K562 (cell line): ENCODE measurements around the gene SLC4A3. TPM values are rescaled to one million over a fixed set of nuclear protein-coding genes. Genes with fewer than 3 reads are reported as not detected.

Experiments
- ATAC-seq: fragments of 200-7000 bp; cut with Tn5 transposase; 3 replicates; pipeline ENCODE4 v1.9.1; 2020; ENCODE audit warnings: moderate library complexity
- BruUV-seq: library from RNA; stranded (reverse); fragments of 400-500 nt; replicated peaks from 2 replicates; lab custom pipeline; 2021; lab: Mats Ljungman, UMichigan
- CTCF ChIA-PET: fragments of 300-600 bp; formaldehyde crosslinking; extraction: SDS; loops from one replicate; lab custom pipeline; 2021; ENCODE audit warnings: low intra/inter-chr PET ratio; lab: Yijun Ruan, JAX
- POLR2A ChIA-PET: fragments of 300-600, 350-650 bp; sonication (Branson Sonifier 250); formaldehyde crosslinking; extraction: SDS; loops from one replicate; lab custom pipeline; 2021; ENCODE audit warnings: antibody characterized with exemption, inconsistent platforms; lab: Yijun Ruan, JAX
- DNase-seq, 4 experiments: peaks; one replicate each; pipeline versions ENCODE4 v3.0.0 to v3.0.0-alpha.2; 2011 to 2018; ENCODE audit warnings: low spot score in 3 of 4, mixed read lengths in 3 of 4; ENCODE audit errors: extremely low read depth in 1 of 4
- FAIRE-seq: peaks from 2 replicates; lab custom pipeline; 2011; peaks lifted over from hg19 to GRCh38; lab: Jason Lieb, UNC
- H2AFZ ChIP-seq: 2 replicates; pipeline ENCODE4 v1.6.0; 2011; ENCODE audit warnings: low read depth, low read length, control low read depth, inconsistent platforms
- H3K27ac ChIP-seq: fragments of 200-600 bp; 3 replicates; pipeline ENCODE4 v1.8.0; 2011; ENCODE audit warnings: low read depth, mild to moderate bottlenecking, control low read depth, inconsistent platforms, low read length, moderate library complexity, mixed read lengths; ENCODE audit errors: extremely low read depth
- H3K27me3 ChIP-seq, 2 experiments: fragments of 300-600 bp in 1 of 2; 2 replicates in 1 of 2; 3 replicates in 1 of 2; pipeline versions ENCODE4 v1.6.0 to v1.8.0; 2011; ENCODE audit warnings: inconsistent platforms in 2 of 2, low read length in 2 of 2, mild to moderate bottlenecking in 1 of 2, mixed read lengths in 1 of 2, moderate library complexity in 1 of 2; ENCODE audit not compliant: control insufficient read depth in 2 of 2, insufficient read depth in 2 of 2
- H3K36me3 ChIP-seq: fragments of 300-600 bp; 3 replicates; pipeline ENCODE4 v1.8.0; 2011; ENCODE audit warnings: mild to moderate bottlenecking, low read length, inconsistent platforms; ENCODE audit not compliant: control insufficient read depth, insufficient read depth
- H3K4me1 ChIP-seq, 2 experiments: fragments of 200-600 bp in 1 of 2; replicated peaks in 1 of 2; 2 replicates in 1 of 2; 3 replicates in 1 of 2; pipeline versions ENCODE4 v1.5.1 to v1.8.0; 2011; ENCODE audit warnings: inconsistent platforms in 2 of 2, low read length in 2 of 2, mild to moderate bottlenecking in 1 of 2, mixed read lengths in 1 of 2, moderate library complexity in 1 of 2; ENCODE audit not compliant: control insufficient read depth in 2 of 2, insufficient read depth in 2 of 2
- H3K4me2 ChIP-seq: 2 replicates; pipeline ENCODE4 v1.6.1; 2011; ENCODE audit warnings: low read length, control low read depth, inconsistent platforms, mixed read lengths; ENCODE audit not compliant: insufficient read depth
- H3K4me3 ChIP-seq: fragments of 200-600 bp; sonication (generic), shearing (Covaris generic); 2 replicates; pipeline ENCODE4 v1.5.1; 2016; ENCODE audit warnings: control low read depth, inconsistent platforms
- H3K79me2 ChIP-seq: fragments of 200-600 bp; 3 replicates; pipeline ENCODE4 v1.8.0; 2011; ENCODE audit warnings: low read length, inconsistent platforms; ENCODE audit not compliant: control insufficient read depth, insufficient read depth
- H3K9ac ChIP-seq, 2 experiments: 2 replicates each; pipeline versions ENCODE4 v1.6.0 to v1.6.1; 2011; ENCODE audit warnings: low read depth in 2 of 2, low read length in 2 of 2, control low read depth in 1 of 2, inconsistent platforms in 1 of 2, mild to moderate bottlenecking in 1 of 2, mixed read lengths in 1 of 2; ENCODE audit not compliant: insufficient read depth in 1 of 2
- H3K9me1 ChIP-seq: one replicate; pipeline ENCODE4 v1.6.0; 2011; ENCODE audit warnings: inconsistent platforms, mild to moderate bottlenecking, low read length, moderate library complexity; ENCODE audit not compliant: control insufficient read depth, insufficient read depth
- H3K9me3 ChIP-seq: replicated peaks from 2 replicates; pipeline ENCODE4 v1.5.1; 2011; ENCODE audit warnings: low read depth, low read length, inconsistent platforms; ENCODE audit not compliant: control insufficient read depth, insufficient read depth
- H4K20me1 ChIP-seq: replicated peaks from 2 replicates; pipeline ENCODE4 v1.6.1; 2011; ENCODE audit warnings: low read length, inconsistent platforms, mixed read lengths; ENCODE audit not compliant: control insufficient read depth, insufficient read depth
- CBX8 ChIP-seq: fragments of 200-600 bp; sonication (generic); IDR thresholded peaks from 2 replicates; pipeline ENCODE4 v1.6.1; 2012; ENCODE audit warnings: borderline replicate concordance, mixed run types, low read depth, mild to moderate bottlenecking, moderate library complexity, mixed read lengths, low read length, control low read depth, inconsistent platforms; ENCODE audit not compliant: poor library complexity, severe bottlenecking; ENCODE audit errors: extremely low read depth
- ETV1 ChIP-seq: fragments of 450-650 bp; conservative IDR thresholded peaks from 2 replicates; pipeline ENCODE4 v1.6.1; 2016; ENCODE audit warnings: missing genetic modification characterization, control low read depth, low read depth, missing compliant biosample characterization
- POU5F1 ChIP-seq: fragments of 150-350 bp; IDR thresholded peaks from 2 replicates; pipeline ENCODE4 v1.6.1; 2014; ENCODE audit warnings: borderline replicate concordance, low read length, low read depth, mild to moderate bottlenecking; ENCODE audit not compliant: partially characterized antibody
- ZNF583 ChIP-seq: fragments of 250-450 bp; sonication (Bioruptor Pico); IDR thresholded peaks from 2 replicates; pipeline ENCODE4 v1.4.0; 2020
- ZNF584 ChIP-seq: fragments of 200-800 bp; sonication (Bioruptor generic); IDR thresholded peaks from 2 replicates; pipeline ENCODE4 v1.6.1; 2016; ENCODE audit warnings: low read depth, mild to moderate bottlenecking, missing genetic modification characterization, missing compliant biosample characterization
- WGBS: fragments of 100-300 bp; shearing (Covaris generic); methylation state at CpG from one replicate; pipeline ENCODE4 v1.1.6; 2016; ENCODE audit warnings: low coverage, mixed read lengths; ENCODE audit not compliant: insufficient coverage; ENCODE audit errors: missing lambda C conversion rate; 5-methylcytosine and 5-hydroxymethylcytosine counted together
- in situ Hi-C: fragments of 300-500 bp; cut with MboI; formaldehyde crosslinking; loops from 4 replicates; pipeline ENCODE4 v1.15.0; 2018; ENCODE audit warnings: inconsistent platforms, mixed read lengths
- intact Hi-C: fragments of 100-400 bp; cut with micrococcal nuclease; formaldehyde crosslinking; loops from 2 replicates; pipeline ENCODE4 v1.14.2; 2022
- polyA plus RNA-seq, 8 experiments: library from polyadenylated mRNA; depleted of rRNA in 4 of 8; stranded (reverse) in 5 of 8; unstranded in 3 of 8; fragments of >200 nt; fragmentation: Nextera tagmentation in 2 of 8; fragmentation: Illumina TruSeq in 1 of 8; extraction: Ambion mirVana in 2 of 8; extraction: Trizol in 1 of 8; gene quantifications; 2 replicates each; pipeline versions ENCODE4 v1.2.1 to v1.2.3, GENCODE V29; 2011 to 2014; ENCODE audit warnings: inconsistent platforms in 1 of 8, missing spikeins in 1 of 8
- total RNA-seq, 7 experiments: library from RNA; depleted of rRNA in 6 of 7; stranded (reverse); fragments of >200 nt in 6 of 7; fragmentation: Illumina TruSeq in 2 of 7; extraction: Trizol in 2 of 7; gene quantifications; 2 replicates each; pipeline versions ENCODE4 v1.2.1 to v1.2.3, GENCODE V29; 2011 to 2021; ENCODE audit warnings: low replicate concordance in 1 of 7
- TF ChIP-seq, protein P1 (sequence below): fragments of 450-650 bp; formaldehyde crosslinking; IDR thresholded peaks from 2 replicates; pipeline ENCODE4 v1.4.0; 2022; ENCODE audit warnings: missing genetic modification characterization
- TF ChIP-seq, protein P2 (sequence below): fragments of 250-450 bp; sonication (Bioruptor Pico); IDR thresholded peaks from 2 replicates; pipeline ENCODE4 v1.8.0; 2021; ENCODE audit warnings: borderline replicate concordance, mild to moderate bottlenecking, moderate library complexity; ENCODE audit not compliant: poor library complexity, severe bottlenecking

Gene SLC4A3
- total and polyA plus RNA-seq, 9 of the 15 experiments (the other 6 are each of a cell fraction or from before 2014, with no cell fraction given) = 0.04 to 0.31 (median 0.16) TPM; not detected in 5

DNA sequence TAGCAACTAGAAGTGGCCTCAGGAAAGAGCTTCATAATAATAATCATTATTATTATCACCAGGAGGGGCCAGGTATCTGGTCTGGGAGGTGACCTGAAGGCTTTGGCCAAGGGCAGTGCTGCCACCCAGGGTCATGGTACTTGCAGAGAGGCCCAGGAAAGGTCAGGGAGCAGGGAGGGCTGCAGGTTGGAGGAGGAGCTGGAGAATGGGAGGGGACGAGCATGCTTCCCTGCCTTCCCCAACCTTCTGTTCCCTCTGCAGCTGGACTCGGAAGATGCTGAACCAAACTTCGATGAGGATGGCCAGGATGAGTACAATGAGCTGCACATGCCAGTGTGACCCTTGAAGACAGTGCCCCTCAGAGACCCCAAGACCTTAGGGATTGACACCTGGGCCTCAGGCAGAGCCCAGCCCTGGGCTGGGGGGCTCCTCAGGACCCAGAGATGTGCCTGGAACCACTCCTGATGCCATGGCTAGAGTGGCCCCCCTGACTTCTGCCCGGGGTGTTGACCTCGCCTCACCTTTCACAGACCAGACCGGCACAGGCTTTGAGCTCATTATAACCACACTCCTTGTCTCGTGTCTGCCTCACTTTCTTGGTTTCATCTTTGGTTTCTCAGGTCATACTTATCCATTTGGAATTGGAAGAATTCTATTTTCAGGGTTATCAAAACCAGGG, 14.1 kb downstream of the SLC4A3 start:
- Histone ChIP-seq H3K9me3 (no peaks in the 10 kb centered on the region), H3K4me1 (peaks cover 28 to 45% of the 10 kb centered on the region in 2 experiments; a peak in 4 of 5 replicates), H3K4me2 (no peak overlapping the region), H3K27me3 (peaks cover 0 to 11% of the 10 kb centered on the region in 2 experiments; a peak in 2 of 5 replicates), H4K20me1 (no peaks in the 10 kb centered on the region), H3K9ac (no peak overlapping the region), H3K9me1 (no peaks in the 10 kb centered on the region), H3K27ac (no peak overlapping the region)
- in situ Hi-C loops = loop anchor here (5.0 kb wide), 1 partner anchor 99 kb away; the partner anchor contains the start of genes CHPF and TMEM198
- FAIRE-seq (no peak), ATAC-seq (no peak)
- intact Hi-C loops = loop anchor here (1.0 to 5.0 kb wide), 4 partner anchors 22 to 239 kb away; no protein-coding TSS in a partner anchor
- CTCF ChIA-PET = interaction anchor here (0.8 to 4.0 kb wide), 4 partner anchors 48 to 239 kb away, joined by 5 to 80 read pairs (median 6); partner anchors contain the start of genes CHPF, OBSL1 and TMEM198
- POLR2A ChIA-PET = interaction anchor here (0.6 to 0.9 kb wide), 3 partner anchors 16 to 1705 kb away, joined by 3 to 5 read pairs (median 3); no protein-coding TSS in a partner anchor
- TF ChIP-seq POU5F1 = no peak
- no peak for TF ChIP-seq ZNF584 (CRISPR knock-in tag)
- TF ChIP-seq CBX8 = no peak
- TF ChIP-seq ETV1 (tag) = no peak
- TF ChIP-seq, protein P1, sequence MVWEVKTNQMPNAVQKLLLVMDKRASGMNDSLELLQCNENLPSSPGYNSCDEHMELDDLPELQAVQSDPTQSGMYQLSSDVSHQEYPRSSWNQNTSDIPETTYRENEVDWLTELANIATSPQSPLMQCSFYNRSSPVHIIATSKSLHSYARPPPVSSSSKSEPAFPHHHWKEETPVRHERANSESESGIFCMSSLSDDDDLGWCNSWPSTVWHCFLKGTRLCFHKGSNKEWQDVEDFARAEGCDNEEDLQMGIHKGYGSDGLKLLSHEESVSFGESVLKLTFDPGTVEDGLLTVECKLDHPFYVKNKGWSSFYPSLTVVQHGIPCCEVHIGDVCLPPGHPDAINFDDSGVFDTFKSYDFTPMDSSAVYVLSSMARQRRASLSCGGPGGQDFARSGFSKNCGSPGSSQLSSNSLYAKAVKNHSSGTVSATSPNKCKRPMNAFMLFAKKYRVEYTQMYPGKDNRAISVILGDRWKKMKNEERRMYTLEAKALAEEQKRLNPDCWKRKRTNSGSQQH (CRISPR knock-in tag) = no peak
- no peak for TF ChIP-seq ZNF583 (CRISPR knock-in tag)
- TF ChIP-seq, protein P2, sequence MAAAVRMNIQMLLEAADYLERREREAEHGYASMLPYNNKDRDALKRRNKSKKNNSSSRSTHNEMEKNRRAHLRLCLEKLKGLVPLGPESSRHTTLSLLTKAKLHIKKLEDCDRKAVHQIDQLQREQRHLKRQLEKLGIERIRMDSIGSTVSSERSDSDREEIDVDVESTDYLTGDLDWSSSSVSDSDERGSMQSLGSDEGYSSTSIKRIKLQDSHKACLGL (CRISPR knock-in tag) = no peak
- TF ChIP-seq, all 486 proteins: peak for 0
- H3K4me3 ChIP-seq = no peak overlapping the region
- DNase-seq = no peak
- H2AFZ ChIP-seq = no peak overlapping the region
- WGBS = 24% methylated on average over 6 of the region's 7 CpGs
- BruUV-seq = no TSS peak
- H3K79me2 ChIP-seq = no peaks in the 10 kb centered on the region
- no peaks in the 10 kb centered on the region for H3K36me3 ChIP-seq
